OCI-LY1 (cell line): ENCODE measurements around the gene TTC28.
"Not testable (repeated sequence)": the region's sequence is repeated elsewhere in the genome, so short reads cannot be mapped to it uniquely, and the experiment has no call there.

Experiments used
- EZH2 ChIP-seq: fragments of 200-600 bp; sonication (generic), shearing (Covaris generic); IDR thresholded peaks from 2 replicates; pipeline ENCODE4 v1.8.0; 2017; ENCODE audit warnings: borderline replicate concordance, mixed run types, mild to moderate bottlenecking, antibody characterized with exemption, low read length, moderate library complexity, mixed read lengths
- TF ChIP-seq, protein P1 (sequence below): fragments of 200-600 bp; sonication (generic), shearing (Covaris generic); IDR thresholded peaks from 2 replicates; pipeline ENCODE4 v1.5.1; 2017; ENCODE audit warnings: mild to moderate bottlenecking, antibody characterized with exemption, low read length, moderate library complexity, mixed read lengths

DNA sequence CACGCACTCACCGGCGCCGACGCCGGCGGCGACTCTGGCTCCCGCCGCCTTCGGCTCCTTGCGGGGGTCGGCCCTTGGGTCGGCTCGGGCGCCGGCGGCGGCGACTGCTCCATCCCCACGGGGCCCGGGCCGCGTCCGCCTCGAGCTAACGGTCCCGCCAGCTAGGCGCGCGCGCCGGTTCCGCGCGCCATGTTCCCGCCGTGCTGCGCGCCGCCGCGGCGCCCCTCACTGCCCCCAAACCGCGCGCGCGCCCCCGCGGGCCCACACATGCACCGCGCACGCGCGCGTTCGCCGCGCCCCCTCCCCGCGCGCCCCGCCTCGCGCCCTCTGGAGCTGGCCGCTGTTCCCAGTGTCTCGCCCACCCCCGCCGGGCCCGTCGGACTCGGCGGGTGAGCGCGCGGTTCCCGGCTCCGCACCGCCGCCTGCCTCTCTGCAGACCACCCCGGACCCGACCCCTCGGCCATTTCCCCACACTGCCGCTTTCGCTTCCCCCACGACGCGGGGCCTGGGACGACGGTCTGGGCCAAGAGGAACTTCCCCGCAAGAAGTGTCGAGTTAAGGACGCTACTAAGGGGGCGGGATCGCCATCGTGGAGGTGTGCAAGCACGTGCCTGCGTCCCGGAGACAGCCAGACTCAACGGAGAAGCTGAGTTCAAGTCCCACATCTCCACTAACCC lies at the start of gene TTC28:
- TF ChIP-seq, protein P1, sequence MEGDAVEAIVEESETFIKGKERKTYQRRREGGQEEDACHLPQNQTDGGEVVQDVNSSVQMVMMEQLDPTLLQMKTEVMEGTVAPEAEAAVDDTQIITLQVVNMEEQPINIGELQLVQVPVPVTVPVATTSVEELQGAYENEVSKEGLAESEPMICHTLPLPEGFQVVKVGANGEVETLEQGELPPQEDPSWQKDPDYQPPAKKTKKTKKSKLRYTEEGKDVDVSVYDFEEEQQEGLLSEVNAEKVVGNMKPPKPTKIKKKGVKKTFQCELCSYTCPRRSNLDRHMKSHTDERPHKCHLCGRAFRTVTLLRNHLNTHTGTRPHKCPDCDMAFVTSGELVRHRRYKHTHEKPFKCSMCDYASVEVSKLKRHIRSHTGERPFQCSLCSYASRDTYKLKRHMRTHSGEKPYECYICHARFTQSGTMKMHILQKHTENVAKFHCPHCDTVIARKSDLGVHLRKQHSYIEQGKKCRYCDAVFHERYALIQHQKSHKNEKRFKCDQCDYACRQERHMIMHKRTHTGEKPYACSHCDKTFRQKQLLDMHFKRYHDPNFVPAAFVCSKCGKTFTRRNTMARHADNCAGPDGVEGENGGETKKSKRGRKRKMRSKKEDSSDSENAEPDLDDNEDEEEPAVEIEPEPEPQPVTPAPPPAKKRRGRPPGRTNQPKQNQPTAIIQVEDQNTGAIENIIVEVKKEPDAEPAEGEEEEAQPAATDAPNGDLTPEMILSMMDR: not testable (repeated sequence)
- TF ChIP-seq EZH2: not testable (repeated sequence)
